Panc1 (cell line): Measurements from ENCODE around the gene RGMA. TPM values are rescaled to one million over a fixed set of nuclear protein-coding genes. Genes with fewer than 3 reads are reported as not detected.

Source experiments
- ATAC-seq: fragments of 200-7000 bp; cut with Tn5 transposase; 2 replicates; pipeline ENCODE4 v1.9.1; 2020; ENCODE audit warnings: mild to moderate bottlenecking, moderate library complexity
- BruUV-seq: library from RNA; stranded (reverse); fragments of 400-500 nt; replicated peaks from 2 replicates; lab custom pipeline; 2021; lab: Mats Ljungman, UMichigan
- CTCF ChIA-PET: fragments of 300-600 bp; sonication (Branson Sonifier 250); formaldehyde crosslinking; loops from one replicate; lab custom pipeline; 2022; ENCODE audit warnings: antibody characterized with exemption; lab: Charles Lee
- POLR2A ChIA-PET: fragments of 300-600 bp; sonication (Branson Sonifier 250); formaldehyde crosslinking; loops from one replicate; lab custom pipeline; 2022; ENCODE audit warnings: antibody characterized with exemption; lab: Charles Lee
- DNase-seq: peaks from one replicate; pipeline ENCODE4 v3.0.0-alpha.2; 2010; ENCODE audit warnings: low read depth, low spot score
- H3K27ac ChIP-seq: 2 replicates; pipeline ENCODE4 v1.5.1; 2011; ENCODE audit warnings: mild to moderate bottlenecking, low read length, inconsistent platforms
- H3K27me3 ChIP-seq: fragments of 200-500 bp; sonication (Bioruptor generic); 2 replicates; pipeline ENCODE4 v1.6.0; 2014; ENCODE audit warnings: low read length, inconsistent platforms; ENCODE audit not compliant: control insufficient read depth, insufficient read depth
- H3K36me3 ChIP-seq: fragments of 200-500 bp; sonication (Bioruptor generic); 2 replicates; pipeline ENCODE4 v1.5.1; 2014; ENCODE audit warnings: inconsistent platforms, mild to moderate bottlenecking, low read length, moderate library complexity; ENCODE audit not compliant: control insufficient read depth, insufficient read depth
- H3K4me1 ChIP-seq: 2 replicates; pipeline ENCODE4 v1.5.1; 2011; ENCODE audit warnings: inconsistent platforms, mild to moderate bottlenecking, low read length, moderate library complexity; ENCODE audit not compliant: control insufficient read depth, insufficient read depth
- H3K4me3 ChIP-seq, 2 experiments: 2 replicates each; pipeline ENCODE4 v1.5.1; 2011 to 2012; ENCODE audit warnings: low read depth in 2 of 2, low read length in 2 of 2, mild to moderate bottlenecking in 2 of 2, inconsistent platforms in 1 of 2, moderate library complexity in 1 of 2
- H3K9me3 ChIP-seq: fragments of 200-500 bp; sonication (Bioruptor generic); 2 replicates; pipeline ENCODE4 v1.5.1; 2014; ENCODE audit warnings: low read depth, mild to moderate bottlenecking, inconsistent platforms, low read length, moderate library complexity; ENCODE audit not compliant: control insufficient read depth, insufficient read depth
- POLR2AphosphoS5 ChIP-seq: IDR thresholded peaks from 2 replicates; pipeline ENCODE4 v1.6.1; 2012; ENCODE audit warnings: mild to moderate bottlenecking, low read depth, low read length, moderate library complexity
- REST ChIP-seq, 2 experiments: IDR thresholded peaks; 2 replicates each; pipeline ENCODE4 v1.6.1; 2011 to 2012; ENCODE audit warnings: low read depth in 2 of 2, control low read depth in 1 of 2, low read length in 1 of 2, mild to moderate bottlenecking in 1 of 2, moderate library complexity in 1 of 2; ENCODE audit not compliant: insufficient read depth in 1 of 2
- SIN3A ChIP-seq: IDR thresholded peaks from 2 replicates; pipeline ENCODE4 v1.6.1; 2012; ENCODE audit warnings: low read depth, mild to moderate bottlenecking, low read length, moderate library complexity, borderline replicate concordance; ENCODE audit not compliant: insufficient read depth
- TCF7L2 ChIP-seq: IDR thresholded peaks from 2 replicates; pipeline ENCODE4 v1.6.1; 2011; ENCODE audit warnings: mild to moderate bottlenecking, low read depth, low read length, inconsistent platforms
- in situ Hi-C: cut with HindIII; loops from 2 replicates; pipeline ENCODE4 v1.10.0; 2016; ENCODE audit warnings: low sequenced_read_pairs, low pct_unique_long_range_greater_than_20kb
- intact Hi-C: fragments of 100-400 bp; cut with micrococcal nuclease; formaldehyde crosslinking; loops from one replicate; pipeline ENCODE4 v1.10.0; 2022; ENCODE audit not compliant: unreplicated experiment
- total RNA-seq: library from RNA; stranded (reverse); gene quantifications from one replicate; pipeline ENCODE4 v1.2.1, GENCODE V29; 2021; ENCODE audit not compliant: unreplicated experiment
- TF ChIP-seq, protein P1 (sequence below): fragments of 450-650 bp; IDR thresholded peaks from 2 replicates; pipeline ENCODE4 v1.5.1; 2017; ENCODE audit warnings: mild to moderate bottlenecking

The RGMA gene
- total RNA-seq, 1 experiment from 2014 or later = 0.62 TPM

- CTCF ChIA-PET = no interaction called here
- TF ChIP-seq, protein P1, sequence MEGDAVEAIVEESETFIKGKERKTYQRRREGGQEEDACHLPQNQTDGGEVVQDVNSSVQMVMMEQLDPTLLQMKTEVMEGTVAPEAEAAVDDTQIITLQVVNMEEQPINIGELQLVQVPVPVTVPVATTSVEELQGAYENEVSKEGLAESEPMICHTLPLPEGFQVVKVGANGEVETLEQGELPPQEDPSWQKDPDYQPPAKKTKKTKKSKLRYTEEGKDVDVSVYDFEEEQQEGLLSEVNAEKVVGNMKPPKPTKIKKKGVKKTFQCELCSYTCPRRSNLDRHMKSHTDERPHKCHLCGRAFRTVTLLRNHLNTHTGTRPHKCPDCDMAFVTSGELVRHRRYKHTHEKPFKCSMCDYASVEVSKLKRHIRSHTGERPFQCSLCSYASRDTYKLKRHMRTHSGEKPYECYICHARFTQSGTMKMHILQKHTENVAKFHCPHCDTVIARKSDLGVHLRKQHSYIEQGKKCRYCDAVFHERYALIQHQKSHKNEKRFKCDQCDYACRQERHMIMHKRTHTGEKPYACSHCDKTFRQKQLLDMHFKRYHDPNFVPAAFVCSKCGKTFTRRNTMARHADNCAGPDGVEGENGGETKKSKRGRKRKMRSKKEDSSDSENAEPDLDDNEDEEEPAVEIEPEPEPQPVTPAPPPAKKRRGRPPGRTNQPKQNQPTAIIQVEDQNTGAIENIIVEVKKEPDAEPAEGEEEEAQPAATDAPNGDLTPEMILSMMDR = no peak
- TF ChIP-seq POLR2AphosphoS5 (no peak), TCF7L2 (no peak), SIN3A (no peak), REST (IDR thresholded peaks at IDR 0.05; ENCODE audit: insufficient read depth in 1 of 2, low read depth in 2 of 2, low read length in 1 of 2) (no peak)
- POLR2A ChIA-PET = no interaction called here
These were observed 42.6 kb upstream of the RGMA start for GRCh38 chr15:93131485-93132095.

DNA sequence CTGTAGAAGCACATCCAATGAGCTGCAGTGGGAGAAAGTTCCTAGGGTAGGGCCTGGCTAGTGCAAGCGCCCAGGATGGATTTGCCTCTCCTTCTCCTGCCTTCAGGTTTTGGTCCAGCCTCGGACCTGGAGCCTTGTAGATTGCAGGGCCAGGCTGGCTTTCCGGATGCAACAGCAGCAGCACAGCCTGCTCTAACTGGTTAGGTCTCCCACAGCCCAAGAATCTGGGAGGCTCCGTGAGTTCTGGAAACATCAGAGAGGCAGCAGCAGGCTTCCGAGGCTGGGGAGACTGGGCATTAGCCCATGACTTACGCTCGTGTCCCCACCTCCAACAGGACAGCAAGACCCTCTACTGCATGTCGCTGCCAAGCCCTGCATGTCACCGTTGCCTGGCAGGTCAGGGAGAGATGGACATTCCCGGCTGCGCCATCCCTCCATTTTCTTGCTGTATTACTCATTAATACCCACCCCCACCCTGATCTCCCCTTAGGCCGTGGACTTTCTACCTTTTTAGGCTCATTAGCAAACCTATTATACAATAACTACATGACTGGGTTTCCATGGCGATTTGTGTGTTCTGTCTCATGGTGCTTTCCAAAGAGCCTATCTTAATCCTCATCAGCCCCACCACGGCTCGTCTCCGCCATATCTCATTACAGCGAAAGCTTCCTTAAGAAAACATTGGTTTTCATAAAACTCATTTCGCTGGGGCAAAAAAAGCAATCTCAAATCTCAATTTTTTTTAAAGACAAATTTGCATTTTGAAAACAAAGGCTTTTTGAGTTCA lies 40.9 kb upstream of the RGMA start:
- H3K27me3 ChIP-seq = no peaks in the 10 kb centered on the region
- CTCF ChIA-PET = no interaction called here
- no peaks in the 10 kb centered on the region for H3K4me1 ChIP-seq
- TF ChIP-seq, protein P1 = no peak
- no peak for TF ChIP-seq POLR2AphosphoS5
- no peak for TF ChIP-seq REST (IDR thresholded peaks at IDR 0.05; ENCODE audit: insufficient read depth in 1 of 2, low read depth in 2 of 2, low read length in 1 of 2)
- TF ChIP-seq TCF7L2 = no peak
- TF ChIP-seq SIN3A = no peak
- in situ Hi-C loops = no loop called here
- POLR2A ChIA-PET = no interaction called here
- peak; percentile 44; the same call in 1 of the 2 replicates for ATAC-seq
- H3K36me3 ChIP-seq = no peaks in the 10 kb centered on the region
- H3K4me3 ChIP-seq = no peak overlapping the region
- no peak for DNase-seq
- intact Hi-C loops = no loop called here
- H3K27ac ChIP-seq = no peak overlapping the region
- H3K9me3 ChIP-seq = no peaks in the 10 kb centered on the region
- no TSS peak for BruUV-seq

More at GRCh38 chr15:93131485-93132095, 42.6 kb upstream of the RGMA start:
- Histone ChIP-seq H3K9me3 (no peaks in the 10 kb centered on the region), H3K4me1 (no peaks in the 10 kb centered on the region), H3K27me3 (no peaks in the 10 kb centered on the region), H3K4me3 (no peak overlapping the region), H3K36me3 (no peaks in the 10 kb centered on the region), H3K27ac (no peak overlapping the region)
- DNase-seq = no peak
- intact Hi-C loops (no loop called here), in situ Hi-C loops (no loop called here)
- BruUV-seq = no TSS peak
- no peak for ATAC-seq
